Measurements from ENCODE around the gene ZBTB16. TPM values are rescaled to one million over a fixed set of nuclear protein-coding genes. Genes with fewer than 3 reads are reported as not detected.
A peak's percentile ranks its signal among the peaks of the same experiment; 100 is the strongest.

Gene ZBTB16
- total RNA-seq, 1 donor from 2014 or later, result 39.4 TPM

- Mint-ChIP-seq H3K9me3 (no peaks in the 10 kb centered on the region), H3K4me3 (no peak overlapping the region), H3K27me3 (ENCODE audit: low read depth) (no peaks in the 10 kb centered on the region), H3K4me1 (peaks cover 28% of the 10 kb centered on the region), H3K27ac (ENCODE audit: unreplicated experiment) (no peak overlapping the region), H3K36me3 (ENCODE audit: low read depth) (no peaks in the 10 kb centered on the region)
- no peak for TF ChIP-seq CTCF (conservative IDR thresholded peaks at IDR 0.05)
- DNase-seq (ENCODE audit: low read depth, low spot score), result no peak
Observed at GRCh38 chr11:114033572-114033971, 25.9 kb upstream of the ZBTB16 start.

GRCh38 chr11:114034956-114035355 lies 24.6 kb upstream of the ZBTB16 start:
- peaks cover 28% of the 10 kb centered on the region for H3K4me1 Mint-ChIP-seq
- H3K36me3 Mint-ChIP-seq (ENCODE audit: low read depth), result no peaks in the 10 kb centered on the region
- no peaks in the 10 kb centered on the region for H3K9me3 Mint-ChIP-seq
- no peak overlapping the region for H3K27ac Mint-ChIP-seq (ENCODE audit: unreplicated experiment)
- H3K27me3 Mint-ChIP-seq (ENCODE audit: low read depth), result no peaks in the 10 kb centered on the region
- no peak for DNase-seq (ENCODE audit: low read depth, low spot score)
- TF ChIP-seq CTCF (conservative IDR thresholded peaks at IDR 0.05), result no peak
- no peak overlapping the region for H3K4me3 Mint-ChIP-seq

DNA sequence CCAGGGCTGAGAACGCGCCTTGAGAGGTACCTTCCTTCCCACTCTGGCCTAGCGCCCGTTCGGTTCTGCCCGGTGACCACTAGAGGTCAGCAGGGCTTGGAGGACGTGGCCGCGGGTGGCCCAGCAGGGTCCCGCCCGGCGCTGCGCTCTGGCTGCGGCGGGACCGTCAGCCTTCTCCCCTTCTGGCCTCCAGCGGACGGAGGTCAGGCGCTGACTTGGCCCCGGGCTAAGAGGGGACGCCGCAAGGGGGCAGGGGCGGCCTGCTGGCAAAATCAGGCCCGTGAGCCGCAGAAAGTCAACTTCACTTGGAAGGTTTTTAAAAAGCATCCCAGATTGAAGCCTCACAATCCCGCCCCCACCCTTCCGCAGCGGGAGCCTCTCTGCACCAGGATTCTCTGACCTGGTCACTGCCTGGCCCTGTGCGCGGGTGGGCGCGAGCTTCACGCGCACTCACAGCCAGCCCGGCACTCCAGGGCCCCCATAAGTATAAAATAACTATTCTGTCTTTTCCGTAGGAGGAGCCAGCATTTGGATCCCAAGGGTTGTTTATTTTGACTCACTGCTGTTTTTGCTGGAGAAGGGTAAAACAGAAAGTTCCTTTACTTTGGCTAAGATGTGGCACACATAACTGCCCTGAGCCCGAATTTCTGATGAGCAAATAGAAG lies 23.2 kb upstream of the ZBTB16 start:
- no peaks in the 10 kb centered on the region for H3K9me3 Mint-ChIP-seq
- peak; percentile 86 for DNase-seq (ENCODE audit: low read depth, low spot score)
- no peak overlapping the region for H3K4me3 Mint-ChIP-seq
- H3K27me3 Mint-ChIP-seq (ENCODE audit: low read depth), result no peaks in the 10 kb centered on the region
- H3K36me3 Mint-ChIP-seq (ENCODE audit: low read depth), result no peaks in the 10 kb centered on the region
- H3K4me1 Mint-ChIP-seq, result peaks cover 28% of the 10 kb centered on the region
- peak; percentile 90 for TF ChIP-seq CTCF (conservative IDR thresholded peaks at IDR 0.05)
- no peak overlapping the region for H3K27ac Mint-ChIP-seq (ENCODE audit: unreplicated experiment)

DNA sequence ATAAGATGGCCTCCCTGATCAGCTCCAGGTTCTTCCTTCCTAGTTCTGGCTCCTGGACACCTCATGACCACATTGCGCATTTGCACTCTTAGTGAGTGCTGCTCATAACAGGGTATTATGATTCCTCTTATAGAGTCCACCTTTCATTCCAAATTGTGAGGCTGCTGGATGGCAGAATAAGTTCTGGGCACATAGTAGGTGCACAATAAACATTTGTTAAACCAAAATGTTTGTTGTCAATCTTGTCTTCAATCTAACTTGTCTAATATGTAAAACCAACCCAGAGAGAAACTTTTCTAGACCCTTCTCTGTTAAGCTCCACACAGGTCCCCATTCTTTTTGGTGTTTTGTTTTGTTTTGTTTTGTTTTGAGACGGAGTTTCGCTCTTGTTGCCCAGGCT lies 22.6 kb upstream of the ZBTB16 start:
- no peaks in the 10 kb centered on the region for H3K9me3 Mint-ChIP-seq
- peaks cover 28% of the 10 kb centered on the region for H3K4me1 Mint-ChIP-seq
- H3K27me3 Mint-ChIP-seq (ENCODE audit: low read depth), result no peaks in the 10 kb centered on the region
- no peak overlapping the region for H3K4me3 Mint-ChIP-seq
- H3K36me3 Mint-ChIP-seq (ENCODE audit: low read depth), result no peaks in the 10 kb centered on the region
- H3K27ac Mint-ChIP-seq (ENCODE audit: unreplicated experiment), result no peak overlapping the region
- TF ChIP-seq CTCF (conservative IDR thresholded peaks at IDR 0.05), result no peak
- no peak for DNase-seq (ENCODE audit: low read depth, low spot score)

GRCh38 chr11:114039551-114039950 lies 20.0 kb upstream of the ZBTB16 start:
- Mint-ChIP-seq H3K36me3 (ENCODE audit: low read depth) (no peaks in the 10 kb centered on the region), H3K9me3 (no peaks in the 10 kb centered on the region), H3K27ac (ENCODE audit: unreplicated experiment) (no peak overlapping the region), H3K27me3 (ENCODE audit: low read depth) (no peaks in the 10 kb centered on the region), H3K4me1 (peaks cover 32% of the 10 kb centered on the region), H3K4me3 (no peak overlapping the region)
- no peak for TF ChIP-seq CTCF (conservative IDR thresholded peaks at IDR 0.05)
- no peak for DNase-seq (ENCODE audit: low read depth, low spot score)
